ENCODE results near the gene STH.

- TF ChIP-seq CTCF (conservative IDR thresholded peaks at IDR 0.05 in 1 of 2, IDR thresholded peaks at IDR 0.05 in 1 of 2; ENCODE audit: low read depth in 1 of 2, low read length in 2 of 2) (no peak), EZH2 (IDR thresholded peaks at IDR 0.05; ENCODE audit: low read length, missing control alignments) (no peak)
Measured at GRCh38 chr17:45973099-45973780, 25.8 kb upstream of the STH start.
